Measurements from ENCODE around the gene KLHL36. TPM values are rescaled to one million over a fixed set of nuclear protein-coding genes. Genes with fewer than 3 reads are reported as not detected.
A peak's percentile ranks its signal among the peaks of the same experiment; 100 is the strongest.

KLHL36 gene
- total and polyA plus RNA-seq, 9 of the 15 experiments (the other 6 are each of a cell fraction or from before 2014, with no cell fraction given), result 2.1 to 51.2 (median 18.5) TPM

DNA sequence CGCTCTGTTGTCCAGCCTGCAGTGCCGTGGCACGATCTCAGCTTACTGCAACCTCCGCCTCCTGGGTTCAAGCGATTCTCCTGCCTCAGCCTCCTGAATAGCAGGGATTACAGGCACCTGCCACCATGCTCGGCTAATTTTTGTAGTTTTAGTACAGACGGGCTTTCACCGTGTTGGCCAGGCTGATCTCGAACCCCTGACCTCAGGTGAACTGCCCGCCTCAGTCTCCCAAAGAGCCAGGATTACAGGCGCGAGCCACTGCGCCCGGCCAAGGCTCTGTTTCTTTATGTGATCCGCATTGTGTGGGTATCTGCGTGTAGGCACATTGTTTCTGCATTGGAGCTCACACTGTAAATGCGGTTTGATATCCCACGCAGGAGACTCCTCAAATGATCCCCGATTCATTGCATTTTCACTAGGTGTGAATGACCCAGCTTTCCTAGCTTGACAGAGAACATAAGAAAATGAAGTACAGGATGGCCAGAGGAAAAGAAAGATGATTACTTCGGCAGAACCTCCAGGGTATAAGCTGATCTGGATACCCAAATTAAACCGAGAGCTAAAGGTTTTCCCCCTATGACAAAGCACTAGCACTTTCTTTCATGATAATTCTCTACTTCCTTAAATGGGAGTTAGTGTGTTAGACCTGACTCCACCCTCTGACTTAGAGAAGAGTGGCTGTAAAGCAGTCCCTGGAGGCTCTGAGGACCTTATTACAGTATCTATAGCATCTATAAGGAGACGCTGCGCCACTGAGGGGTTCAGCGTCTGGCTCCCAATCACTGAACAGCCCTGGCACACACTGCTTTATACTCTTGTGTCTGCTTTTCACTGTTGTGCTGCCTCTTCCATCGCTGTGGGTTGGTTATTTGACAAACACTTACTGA lies 47.7 kb upstream of the KLHL36 start:
- FAIRE-seq (peak; percentile 82), ATAC-seq (peak; percentile 85), DNase-seq (ENCODE audit: extremely low read depth in 1 of 4, low spot score in 3 of 4) (peak in 2 of 4 experiments; percentile 71 to 80)
- no peaks in the 10 kb centered on the region for H4K20me1 ChIP-seq (replicated peaks; ENCODE audit: control insufficient read depth, insufficient read depth, low read length)
- peak overlapping the region; percentile 86 for H3K27ac ChIP-seq (ENCODE audit: extremely low read depth, low read depth, low read length)
- no peaks in the 10 kb centered on the region for H3K9me3 ChIP-seq (replicated peaks; ENCODE audit: control insufficient read depth, insufficient read depth, low read depth, low read length)
- H3K4me2 ChIP-seq (ENCODE audit: insufficient read depth, low read length), result peak overlapping the region; percentile 80
- ChIA-PET POLR2A (interaction anchor here (0.6 to 1.3 kb wide), 9 partner anchors 12 to 455 kb away, joined by 3 to 6 read pairs (median 3); partner anchors contain the start of gene COTL1), CTCF (ENCODE audit: low intra/inter-chr PET ratio) (no interaction called here)
- no peak overlapping the region for H3K4me3 ChIP-seq
- peaks cover 9% of the 10 kb centered on the region; the same call in 1 of the 3 replicates for H3K36me3 ChIP-seq (ENCODE audit: control insufficient read depth, insufficient read depth, low read length)
- H3K9me1 ChIP-seq (ENCODE audit: control insufficient read depth, insufficient read depth, low read length), result no peaks in the 10 kb centered on the region
- H3K4me1 ChIP-seq (replicated peaks in 1 of 2; ENCODE audit: control insufficient read depth in 2 of 2, insufficient read depth in 2 of 2, low read length in 2 of 2), result peaks cover 48 to 53% of the 10 kb centered on the region in 2 experiments
- H3K27me3 ChIP-seq (ENCODE audit: control insufficient read depth in 2 of 2, insufficient read depth in 2 of 2, low read length in 2 of 2), result no peaks in the 10 kb centered on the region
- H3K79me2 ChIP-seq (ENCODE audit: control insufficient read depth, insufficient read depth, low read length), result peaks cover 73% of the 10 kb centered on the region
- intact Hi-C loops (cut with micrococcal nuclease) (no loop called here), in situ Hi-C loops (cut with MboI) (no loop called here)
- 48% methylated on average over 25 of the region's 25 CpGs for WGBS (ENCODE audit: insufficient coverage, low coverage, missing lambda C conversion rate)
- no TSS peak for BruUV-seq (replicated peaks)
- H3K9ac ChIP-seq (ENCODE audit: insufficient read depth in 1 of 2, low read depth in 2 of 2, low read length in 2 of 2), result peak overlapping the region; percentile 40 to 71; a peak in 3 of 4 replicates
- peak overlapping the region; percentile 95 for H2AFZ ChIP-seq (ENCODE audit: low read depth, low read length)
- TF ChIP-seq NRF1 (conservative IDR thresholded peaks at IDR 0.05 in 1 of 2, IDR thresholded peaks at IDR 0.05 in 1 of 2) (peak; percentile 31 to 43; a peak in 3 of 4 replicates), KDM5B (IDR thresholded peaks at IDR 0.05; ENCODE audit: insufficient replicate concordance, low read depth, low read length) (peak; percentile 48), C11orf30 (IDR thresholded peaks at IDR 0.05; ENCODE audit: low read depth) (peak; percentile 48; the same call in 1 of the 2 replicates), SMAD3 (CRISPR knock-in tag; conservative IDR thresholded peaks at IDR 0.05) (0 out of 2 replicates have a peak, but pooled peaks have one; percentile 12), CTBP1 (IDR thresholded peaks at IDR 0.05; ENCODE audit: borderline replicate concordance) (peak; percentile 51; the same call in 1 of the 2 replicates), KAT7 (CRISPR knock-in tag; IDR thresholded peaks at IDR 0.05; ENCODE audit: borderline replicate concordance) (0 out of 2 replicates have a peak, but pooled peaks have one; percentile 56), ZNF668 (CRISPR knock-in tag; IDR thresholded peaks at IDR 0.05) (0 out of 2 replicates have a peak, but pooled peaks have one; percentile 23), ZNF121 (CRISPR knock-in tag; conservative IDR thresholded peaks at IDR 0.05) (0 out of 2 replicates have a peak, but pooled peaks have one; percentile 7), L3MBTL2 (IDR thresholded peaks at IDR 0.05) (peak; percentile 36; the same call in 1 of the 2 replicates), NR4A1 (CRISPR knock-in tag; IDR thresholded peaks at IDR 0.05) (no peak), NR4A1 (tag; IDR thresholded peaks at IDR 0.05) (0 out of 2 replicates have a peak, but pooled peaks have one; percentile 40), MYNN (IDR thresholded peaks at IDR 0.05) (no peak), MYNN (CRISPR knock-in tag; IDR thresholded peaks at IDR 0.05) (no peak)
- TF ChIP-seq, protein P1, sequence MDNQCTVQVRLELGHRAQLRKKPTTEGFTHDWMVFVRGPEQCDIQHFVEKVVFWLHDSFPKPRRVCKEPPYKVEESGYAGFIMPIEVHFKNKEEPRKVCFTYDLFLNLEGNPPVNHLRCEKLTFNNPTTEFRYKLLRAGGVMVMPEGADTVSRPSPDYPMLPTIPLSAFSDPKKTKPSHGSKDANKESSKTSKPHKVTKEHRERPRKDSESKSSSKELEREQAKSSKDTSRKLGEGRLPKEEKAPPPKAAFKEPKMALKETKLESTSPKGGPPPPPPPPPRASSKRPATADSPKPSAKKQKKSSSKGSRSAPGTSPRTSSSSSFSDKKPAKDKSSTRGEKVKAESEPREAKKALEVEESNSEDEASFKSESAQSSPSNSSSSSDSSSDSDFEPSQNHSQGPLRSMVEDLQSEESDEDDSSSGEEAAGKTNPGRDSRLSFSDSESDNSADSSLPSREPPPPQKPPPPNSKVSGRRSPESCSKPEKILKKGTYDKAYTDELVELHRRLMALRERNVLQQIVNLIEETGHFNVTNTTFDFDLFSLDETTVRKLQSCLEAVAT (IDR thresholded peaks at IDR 0.05), result peak in 1 of 2 experiments; percentile 96; a peak in 2 of 4 replicates
- TF ChIP-seq, protein P2, sequence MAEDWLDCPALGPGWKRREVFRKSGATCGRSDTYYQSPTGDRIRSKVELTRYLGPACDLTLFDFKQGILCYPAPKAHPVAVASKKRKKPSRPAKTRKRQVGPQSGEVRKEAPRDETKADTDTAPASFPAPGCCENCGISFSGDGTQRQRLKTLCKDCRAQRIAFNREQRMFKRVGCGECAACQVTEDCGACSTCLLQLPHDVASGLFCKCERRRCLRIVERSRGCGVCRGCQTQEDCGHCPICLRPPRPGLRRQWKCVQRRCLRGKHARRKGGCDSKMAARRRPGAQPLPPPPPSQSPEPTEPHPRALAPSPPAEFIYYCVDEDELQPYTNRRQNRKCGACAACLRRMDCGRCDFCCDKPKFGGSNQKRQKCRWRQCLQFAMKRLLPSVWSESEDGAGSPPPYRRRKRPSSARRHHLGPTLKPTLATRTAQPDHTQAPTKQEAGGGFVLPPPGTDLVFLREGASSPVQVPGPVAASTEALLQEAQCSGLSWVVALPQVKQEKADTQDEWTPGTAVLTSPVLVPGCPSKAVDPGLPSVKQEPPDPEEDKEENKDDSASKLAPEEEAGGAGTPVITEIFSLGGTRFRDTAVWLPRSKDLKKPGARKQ (CRISPR knock-in tag; IDR thresholded peaks at IDR 0.05), result peak; percentile 27; the same call in 1 of the 2 replicates
- TF ChIP-seq, protein P3, sequence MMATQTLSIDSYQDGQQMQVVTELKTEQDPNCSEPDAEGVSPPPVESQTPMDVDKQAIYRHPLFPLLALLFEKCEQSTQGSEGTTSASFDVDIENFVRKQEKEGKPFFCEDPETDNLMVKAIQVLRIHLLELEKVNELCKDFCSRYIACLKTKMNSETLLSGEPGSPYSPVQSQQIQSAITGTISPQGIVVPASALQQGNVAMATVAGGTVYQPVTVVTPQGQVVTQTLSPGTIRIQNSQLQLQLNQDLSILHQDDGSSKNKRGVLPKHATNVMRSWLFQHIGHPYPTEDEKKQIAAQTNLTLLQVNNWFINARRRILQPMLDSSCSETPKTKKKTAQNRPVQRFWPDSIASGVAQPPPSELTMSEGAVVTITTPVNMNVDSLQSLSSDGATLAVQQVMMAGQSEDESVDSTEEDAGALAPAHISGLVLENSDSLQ (IDR thresholded peaks at IDR 0.05), result 0 out of 2 replicates have a peak, but pooled peaks have one; percentile 2
